Mononuclear cell (primary cell): ENCODE data around the gene GPR155. TPM values are rescaled to one million over a fixed set of nuclear protein-coding genes. Genes with fewer than 3 reads are reported as not detected.
"Not testable (repeated sequence)": the region's sequence is repeated elsewhere in the genome, so short reads cannot be mapped to it uniquely, and the experiment has no call there.

Experiments used
- H3K27me3 ChIP-seq: 2 replicates; pipeline ENCODE4 v1.6.0; 2011; ENCODE audit warnings: low read length, control low read depth; ENCODE audit not compliant: insufficient read depth
- H3K4me1 ChIP-seq: 2 replicates; pipeline ENCODE4 v1.5.1; 2011; ENCODE audit warnings: mild to moderate bottlenecking, low read length, control low read depth; ENCODE audit not compliant: insufficient read depth
- H3K4me3 ChIP-seq: 2 replicates; pipeline ENCODE4 v1.5.1; 2011; ENCODE audit warnings: mild to moderate bottlenecking, low read length, moderate library complexity
- H3K9me3 ChIP-seq: 2 replicates; pipeline ENCODE4 v1.5.1; 2011; ENCODE audit warnings: low read depth, mild to moderate bottlenecking, control low read depth, low read length
- total RNA-seq: library from RNA; depleted of rRNA; stranded (reverse); fragments of >200 nt; gene quantifications from one replicate; pipeline ENCODE4 v1.2.3, GENCODE V29; 2012

The GPR155 gene
- total RNA-seq, 1 donor = 12.9 TPM

DNA sequence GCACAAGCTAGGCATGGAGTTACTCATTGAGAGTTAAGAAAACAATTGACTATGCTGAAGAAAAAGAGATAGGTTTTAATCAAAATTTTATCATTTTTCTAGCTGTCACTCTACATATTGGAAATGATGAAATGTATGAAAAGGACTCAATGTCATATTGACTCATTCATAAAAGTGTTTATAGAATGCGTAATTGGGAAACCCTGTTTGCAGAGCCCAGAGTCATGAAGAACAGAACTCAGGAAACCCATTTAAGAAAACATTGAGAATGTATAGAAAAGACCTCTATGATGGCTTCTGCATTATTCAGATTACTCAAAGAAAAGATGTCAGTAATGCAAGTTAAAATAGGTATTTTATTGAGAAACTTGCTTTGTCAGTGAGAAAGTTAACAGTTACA lies 54.9 kb downstream of the GPR155 start:
- H3K4me1 ChIP-seq = no peaks in the 10 kb centered on the region
- H3K4me3 ChIP-seq = no peak overlapping the region
- no peaks in the 10 kb centered on the region for H3K9me3 ChIP-seq
- no peaks in the 10 kb centered on the region for H3K27me3 ChIP-seq

DNA sequence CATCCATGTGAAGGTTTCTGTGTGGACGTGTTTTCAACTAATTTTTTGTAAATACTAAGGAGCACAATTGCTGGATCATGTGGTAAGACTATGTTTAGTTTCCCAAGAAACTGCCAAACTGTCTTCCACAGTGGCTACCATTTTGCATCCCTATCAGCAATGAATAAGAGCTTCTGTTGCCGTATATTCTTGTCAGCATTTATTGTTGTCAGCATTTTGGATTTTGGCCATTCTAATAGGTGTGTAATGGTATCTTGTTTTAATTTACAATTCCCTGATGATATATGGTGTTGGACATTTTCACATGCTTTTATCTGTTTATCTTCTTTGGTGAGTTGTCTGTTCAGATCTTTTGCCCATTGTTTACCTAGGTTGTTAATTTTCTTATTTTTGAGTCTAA lies 56.8 kb downstream of the GPR155 start:
- no peaks in the 10 kb centered on the region for H3K9me3 ChIP-seq
- H3K4me3 ChIP-seq = no peak overlapping the region
- no peaks in the 10 kb centered on the region for H3K4me1 ChIP-seq
- H3K27me3 ChIP-seq = no peaks in the 10 kb centered on the region

DNA sequence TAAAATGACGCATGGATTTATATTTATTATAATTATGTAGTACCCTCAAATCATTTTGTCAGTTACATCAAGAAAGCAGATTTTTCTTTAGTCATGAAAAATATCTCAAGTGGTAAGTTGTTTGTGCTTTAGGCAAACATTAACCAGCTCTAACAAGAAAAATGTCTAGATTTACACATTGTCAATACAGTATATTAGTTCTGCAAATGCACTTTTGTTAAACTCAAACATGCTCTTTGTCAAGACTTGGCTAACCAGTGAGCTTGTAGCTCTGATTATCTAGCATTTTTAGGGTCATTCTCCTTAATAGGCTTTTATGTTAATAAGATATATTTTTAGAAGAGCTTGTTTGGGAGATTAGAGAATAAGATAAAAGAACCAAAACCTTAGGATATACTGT lies 58.6 kb downstream of the GPR155 start:
- Histone ChIP-seq H3K4me1 (no peaks in the 10 kb centered on the region), H3K4me3 (no peak overlapping the region), H3K27me3 (no peaks in the 10 kb centered on the region), H3K9me3 (no peaks in the 10 kb centered on the region)

DNA sequence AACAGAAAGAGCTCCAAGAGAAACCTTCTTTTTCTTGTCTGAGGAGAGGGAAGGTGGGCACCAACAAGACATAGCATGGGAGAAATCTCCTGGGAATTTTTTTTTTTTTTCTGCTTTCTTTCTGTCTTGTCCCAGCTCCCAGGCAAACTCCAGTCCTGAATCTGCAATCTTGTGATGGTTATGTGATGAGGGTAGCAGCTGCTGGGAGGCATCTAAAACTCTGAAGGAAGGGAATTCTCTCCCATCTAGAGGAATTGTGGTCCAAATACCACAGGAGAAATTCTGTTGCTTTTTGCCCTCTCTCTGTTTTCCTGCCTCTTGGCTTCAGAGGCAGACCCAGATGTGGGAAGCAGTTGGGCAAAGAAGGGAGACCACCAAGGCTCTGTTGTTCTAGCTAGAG lies 74.6 kb downstream of the GPR155 start:
- no peaks in the 10 kb centered on the region for H3K4me1 ChIP-seq
- no peak overlapping the region for H3K4me3 ChIP-seq
- H3K27me3 ChIP-seq = no peaks in the 10 kb centered on the region
- no peaks in the 10 kb centered on the region for H3K9me3 ChIP-seq

GRCh38 chr2:174410039-174410438 lies 76.8 kb downstream of the GPR155 start:
- H3K9me3 ChIP-seq, H3K4me1 ChIP-seq, H3K27me3 ChIP-seq, H3K4me3 ChIP-seq: not testable (repeated sequence)

DNA sequence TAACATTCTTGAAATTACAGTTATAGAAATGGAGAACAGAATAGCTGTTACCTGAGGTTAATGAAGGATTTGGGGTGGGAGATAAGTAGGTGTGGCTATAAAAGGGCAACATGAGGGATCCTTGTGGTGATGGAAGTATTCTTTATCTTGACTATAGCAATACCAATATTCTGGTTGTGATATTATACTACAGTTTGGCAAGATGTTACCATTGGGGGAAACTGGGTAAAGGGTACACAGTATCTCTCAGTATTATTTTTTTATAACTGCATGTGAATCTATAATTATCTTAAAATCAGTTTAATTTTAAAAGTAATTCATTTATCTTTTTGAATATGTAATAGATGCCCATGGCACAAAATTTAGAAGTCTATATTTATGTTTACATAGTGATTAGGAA lies 83.2 kb downstream of the GPR155 start:
- H3K9me3 ChIP-seq = no peaks in the 10 kb centered on the region
- H3K4me1 ChIP-seq = no peaks in the 10 kb centered on the region
- no peak overlapping the region for H3K4me3 ChIP-seq
- no peaks in the 10 kb centered on the region for H3K27me3 ChIP-seq

GRCh38 chr2:174400853-174401252 lies 86.0 kb downstream of the GPR155 start:
- H3K4me3 ChIP-seq = no peak overlapping the region
- no peaks in the 10 kb centered on the region for H3K27me3 ChIP-seq
- peaks cover 8% of the 10 kb centered on the region for H3K4me1 ChIP-seq
- no peaks in the 10 kb centered on the region for H3K9me3 ChIP-seq

DNA sequence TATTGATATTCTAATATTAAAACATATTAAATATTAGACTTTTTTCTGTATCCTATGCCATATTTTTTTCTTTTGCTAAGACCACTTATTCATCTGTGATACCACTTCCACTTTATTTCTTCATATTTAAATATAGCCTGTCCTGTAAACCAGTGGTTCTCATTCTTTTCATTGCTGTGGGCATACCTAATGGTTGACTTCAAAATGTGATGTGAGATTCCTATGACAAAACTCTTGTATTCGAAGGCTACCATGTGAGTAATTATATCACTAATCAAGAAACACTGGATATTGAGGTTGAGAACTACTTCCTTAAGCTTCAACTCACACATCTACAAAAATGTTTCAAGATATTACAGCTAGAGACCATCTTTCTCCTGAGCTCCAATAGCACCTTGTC lies 87.7 kb downstream of the GPR155 start:
- Histone ChIP-seq H3K9me3 (no peaks in the 10 kb centered on the region), H3K27me3 (no peaks in the 10 kb centered on the region), H3K4me3 (no peak overlapping the region), H3K4me1 (peaks cover 14% of the 10 kb centered on the region)

DNA sequence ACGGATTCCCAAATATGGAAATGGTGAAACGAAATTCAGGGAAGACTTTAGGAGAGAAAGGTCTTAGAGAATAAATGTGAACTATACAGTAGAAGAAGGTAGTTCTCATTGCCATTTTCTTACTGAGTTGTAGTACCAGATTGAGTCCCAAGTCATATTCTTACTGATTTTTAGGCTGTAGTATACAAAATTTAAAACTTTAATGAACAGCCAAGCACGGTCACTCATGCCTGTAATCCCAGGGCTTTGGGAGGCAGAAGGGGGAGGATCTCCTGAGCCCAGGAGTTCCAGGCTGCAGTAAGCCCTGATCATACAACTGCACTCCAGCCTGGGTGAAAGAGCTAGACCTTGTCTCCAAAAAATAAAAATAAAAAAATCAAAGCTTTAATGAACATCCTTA lies 89.1 kb downstream of the GPR155 start:
- H3K4me3 ChIP-seq = no peak overlapping the region
- H3K9me3 ChIP-seq = no peaks in the 10 kb centered on the region
- peaks cover 21% of the 10 kb centered on the region for H3K4me1 ChIP-seq
- no peaks in the 10 kb centered on the region for H3K27me3 ChIP-seq

- no peaks in the 10 kb centered on the region for H3K9me3 ChIP-seq
- peaks cover 24% of the 10 kb centered on the region for H3K4me1 ChIP-seq
- H3K27me3 ChIP-seq = no peaks in the 10 kb centered on the region
- H3K4me3 ChIP-seq = peak overlapping the region; percentile 89
Measured at GRCh38 chr2:174395969-174396630, 90.7 kb downstream of the GPR155 start.

DNA sequence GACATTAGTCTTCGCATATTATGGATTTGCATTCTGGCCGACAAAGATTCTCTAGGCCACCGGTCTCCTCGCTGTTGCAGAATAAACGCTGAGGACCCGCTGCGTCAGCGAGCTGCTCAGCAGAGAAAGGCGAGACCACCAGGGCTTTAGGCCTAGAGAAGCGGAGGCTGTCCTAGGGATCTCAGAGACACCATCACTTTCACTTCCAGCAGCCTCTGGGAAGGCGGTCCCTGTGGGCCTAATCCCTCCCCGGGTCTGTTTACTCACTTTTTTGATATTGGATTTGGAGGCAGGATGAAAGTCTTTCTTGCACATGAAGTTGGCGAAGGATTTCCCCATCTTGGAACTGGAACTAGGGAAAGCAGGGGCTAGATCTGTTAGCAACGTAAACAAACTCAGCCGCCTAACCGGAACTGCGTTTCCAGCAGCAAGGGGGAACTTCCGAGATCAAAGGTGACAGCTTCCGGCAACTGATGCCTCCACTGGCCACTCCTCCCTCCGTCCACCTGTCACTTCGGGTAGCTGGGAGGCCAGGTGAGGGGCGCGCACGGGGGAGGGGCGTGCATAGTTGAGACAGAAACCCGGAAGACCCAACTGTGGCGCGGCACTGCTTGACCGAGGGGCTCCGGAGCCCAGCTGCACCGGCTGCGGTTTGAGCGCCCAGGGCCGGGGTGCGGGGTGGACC lies 91.4 kb downstream of the GPR155 start, which contains the start of gene SCRN3:
TSS of gene SCRN3 (plus strand) at position 447 of the 685 bp plus-strand sequence. CDS start 2,554 bp downstream, outside the sequence.
- Histone ChIP-seq H3K4me3 (peak within 1 kb of the TSS; percentile 89), H3K9me3 (no peaks in the 10 kb centered on the region), H3K4me1 (peaks cover 26% of the 10 kb centered on the region), H3K27me3 (no peaks in the 10 kb centered on the region)

DNA sequence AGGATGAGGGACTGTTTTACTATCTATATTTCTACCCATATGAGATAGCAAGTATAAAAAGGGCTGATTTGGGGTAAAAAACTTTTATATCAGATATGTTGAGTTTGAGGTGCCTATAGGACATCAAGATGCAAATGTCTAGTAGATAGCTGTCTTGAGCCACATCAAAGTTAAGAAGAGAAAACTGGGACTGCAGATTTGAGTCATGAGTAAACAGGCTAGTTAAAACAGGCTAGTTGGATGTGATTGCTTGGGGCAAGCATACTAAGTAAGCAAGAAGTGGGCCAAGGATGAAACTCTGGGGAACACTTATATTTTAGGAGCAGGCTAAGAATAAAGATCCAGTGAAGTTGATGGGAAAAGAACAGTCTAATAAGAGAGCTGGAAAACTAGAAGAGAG lies 94.1 kb downstream of the GPR155 start:
- H3K4me1 ChIP-seq = peaks cover 32% of the 10 kb centered on the region
- H3K9me3 ChIP-seq = no peaks in the 10 kb centered on the region
- no peaks in the 10 kb centered on the region for H3K27me3 ChIP-seq
- H3K4me3 ChIP-seq = no peak overlapping the region

DNA sequence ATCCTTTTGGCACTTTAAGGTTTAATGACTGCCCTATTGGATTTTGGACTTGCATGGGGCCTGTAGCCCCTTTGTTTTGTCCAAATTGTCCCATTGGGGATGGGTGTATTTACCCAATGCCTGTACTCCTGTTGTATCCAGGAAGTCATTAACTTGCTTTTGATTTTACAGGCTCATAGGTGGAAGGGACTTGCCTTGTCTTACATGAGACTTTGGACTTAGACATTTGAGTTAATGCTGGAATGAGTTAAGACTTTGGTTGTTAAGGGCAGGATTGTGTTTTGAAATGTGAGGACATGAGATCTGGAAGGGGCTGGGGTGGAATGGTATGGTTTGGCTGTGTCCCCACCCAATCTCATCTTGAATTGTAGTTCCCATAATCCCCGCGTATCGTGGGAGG lies 96.5 kb downstream of the GPR155 start:
- H3K4me3 ChIP-seq, H3K9me3 ChIP-seq, H3K27me3 ChIP-seq: not testable (repeated sequence)
- peaks cover 24% of the 10 kb centered on the region for H3K4me1 ChIP-seq

- H3K27me3 ChIP-seq = no peaks in the 10 kb centered on the region
- peaks cover 22% of the 10 kb centered on the region for H3K4me1 ChIP-seq
- no peaks in the 10 kb centered on the region for H3K9me3 ChIP-seq
- H3K4me3 ChIP-seq = no peak overlapping the region
Measured at GRCh38 chr2:174389542-174389941, 97.3 kb downstream of the GPR155 start.

DNA sequence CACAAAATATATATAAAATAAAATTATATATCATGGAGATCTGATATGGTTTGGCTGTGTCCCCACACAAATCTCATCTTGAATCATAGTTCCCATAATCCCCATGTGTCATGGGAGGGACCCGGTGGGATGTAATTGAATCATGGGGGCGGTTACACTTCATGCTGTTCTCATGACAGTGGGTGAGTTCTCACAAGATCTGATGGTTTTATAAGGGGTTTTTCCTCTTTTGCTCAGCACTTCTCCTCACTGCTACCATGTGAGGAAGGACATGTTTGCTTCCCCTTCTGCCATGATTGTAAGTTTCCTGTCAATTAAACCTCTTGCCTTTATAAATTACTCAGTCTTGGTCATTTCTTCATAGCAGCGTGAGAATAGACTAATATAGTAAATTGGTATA lies 98.1 kb downstream of the GPR155 start:
- H3K4me1 ChIP-seq = peaks cover 19% of the 10 kb centered on the region
- not testable (repeated sequence) for H3K4me3 ChIP-seq, H3K27me3 ChIP-seq, H3K9me3 ChIP-seq

- Histone ChIP-seq H3K9me3 (no peaks in the 10 kb centered on the region), H3K27me3 (no peaks in the 10 kb centered on the region), H3K4me3 (no peak overlapping the region), H3K4me1 (peaks cover 15% of the 10 kb centered on the region)
Measured at GRCh38 chr2:174385201-174385600, 101.6 kb downstream of the GPR155 start.
